Activated naive CD8-positive, alpha-beta T cell treated with anti-CD3 and anti-CD28 coated beads, Interleukin-2, amount 10 ng/mL, durations not matched to agents 7 days and 5 days (primary cell): ENCODE data around the gene POU6F2. TPM values are rescaled to one million over a fixed set of nuclear protein-coding genes. Genes with fewer than 3 reads are reported as not detected.

Experiments
- ATAC-seq: fragments of 150-1000 bp; cut with Tn5 transposase; one replicate; pipeline ENCODE4 v1.10.0; 2021; ENCODE audit warnings: low read depth, moderate library complexity
- POLR2A ChIA-PET: fragments of 350-600 bp; sonication (Branson Sonifier 250); formaldehyde crosslinking; loops from one replicate; lab custom pipeline; 2021; ENCODE audit warnings: antibody characterized with exemption; lab: Charles Lee
- DNase-seq: peaks from one replicate; pipeline ENCODE4 v3.0.0; 2021
- H3K27ac Mint-ChIP-seq: one replicate; pipeline ENCODE4 v1.8.0; 2022; ENCODE audit warnings: mild to moderate bottlenecking, mixed read lengths
- H3K27me3 Mint-ChIP-seq: one replicate; pipeline ENCODE4 v1.8.0; 2022; ENCODE audit warnings: mild to moderate bottlenecking, moderate library complexity, mixed read lengths
- H3K36me3 Mint-ChIP-seq: one replicate; pipeline ENCODE4 v1.8.0; 2021; ENCODE audit warnings: mild to moderate bottlenecking, mixed read lengths
- H3K4me1 Mint-ChIP-seq: one replicate; pipeline ENCODE4 v1.8.0; 2021; ENCODE audit warnings: mixed read lengths
- H3K4me3 Mint-ChIP-seq: one replicate; pipeline ENCODE4 v1.8.0; 2022; ENCODE audit warnings: mild to moderate bottlenecking, moderate library complexity, mixed read lengths
- H3K9me3 Mint-ChIP-seq: one replicate; pipeline ENCODE4 v1.8.0; 2021; ENCODE audit warnings: mixed read lengths
- total RNA-seq, 2 experiments: library from RNA; stranded (reverse); gene quantifications; one replicate each; pipeline ENCODE4 v1.2.3, GENCODE V29; 2021

Gene POU6F2
- total RNA-seq, 2 experiments from 2014 or later, result 0.19 to 0.20 TPM

DNA sequence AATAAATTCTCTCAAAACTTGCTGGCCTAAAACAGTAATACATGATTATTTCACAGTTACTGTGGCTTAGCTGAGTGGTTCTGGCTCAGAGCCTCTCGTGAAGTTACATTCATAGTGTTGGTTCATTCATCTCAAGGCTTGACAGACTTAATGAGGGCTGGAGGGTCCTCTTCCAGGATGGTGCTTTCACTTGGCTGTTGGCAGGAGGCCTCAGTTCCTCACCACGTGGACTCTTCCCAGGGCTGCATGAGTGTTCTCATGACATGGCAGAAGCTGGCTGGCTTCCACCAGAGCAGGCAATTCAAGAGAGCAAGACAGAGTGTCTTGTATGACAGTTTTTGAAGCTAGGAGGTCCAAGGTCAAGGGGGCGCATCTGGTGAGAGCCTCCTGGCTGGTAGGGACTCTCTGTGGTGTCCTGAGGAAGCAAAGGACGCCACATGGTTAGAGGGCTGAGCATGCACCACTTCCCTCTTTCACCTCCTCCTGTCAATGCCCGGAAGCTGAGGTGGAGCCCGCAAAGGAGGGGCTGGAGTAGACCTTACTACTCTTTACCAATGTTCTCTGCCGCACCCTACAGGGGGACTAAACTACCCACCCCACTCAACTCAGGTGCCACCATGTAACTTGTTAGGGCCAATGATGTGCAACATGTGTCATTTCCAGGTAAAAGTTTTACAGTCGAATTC, 530.3 kb downstream of the POU6F2 start:
- ATAC-seq, result peak; percentile 76
- DNase-seq, result no peak
- peak overlapping the region; percentile 21 for H3K27ac Mint-ChIP-seq
- POLR2A ChIA-PET, result no interaction called here
- H3K36me3 Mint-ChIP-seq, result no peaks in the 10 kb centered on the region
- H3K4me1 Mint-ChIP-seq, result peaks cover 20% of the 10 kb centered on the region
- no peaks in the 10 kb centered on the region for H3K9me3 Mint-ChIP-seq
- H3K27me3 Mint-ChIP-seq, result peaks cover 6% of the 10 kb centered on the region
- H3K4me3 Mint-ChIP-seq, result no peak overlapping the region

DNA sequence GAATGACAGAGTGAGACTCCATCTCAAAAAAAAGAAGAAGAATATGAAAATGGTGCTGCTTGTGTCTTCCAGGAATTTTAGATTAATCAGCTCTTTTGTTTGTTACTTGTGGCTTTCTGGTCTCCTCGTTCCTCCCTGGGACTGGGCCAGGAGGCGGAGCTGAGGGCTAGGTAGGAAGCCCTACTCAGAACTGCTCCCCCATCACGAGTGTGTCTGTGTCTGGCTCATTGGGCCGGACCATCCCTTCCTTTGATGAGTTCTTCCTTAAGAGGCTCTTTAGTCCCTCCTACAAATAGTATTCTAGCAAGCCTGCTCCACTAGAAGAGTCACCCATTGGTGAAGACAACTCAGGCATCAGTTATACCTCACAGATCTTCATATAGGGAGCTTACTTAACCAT, 531.7 kb downstream of the POU6F2 start:
- Mint-ChIP-seq H3K27me3 (peaks cover 3% of the 10 kb centered on the region), H3K4me1 (peaks cover 20% of the 10 kb centered on the region), H3K4me3 (no peak overlapping the region), H3K27ac (no peak overlapping the region), H3K36me3 (no peaks in the 10 kb centered on the region), H3K9me3 (no peaks in the 10 kb centered on the region)
- POLR2A ChIA-PET, result no interaction called here
- ATAC-seq, result no peak
- DNase-seq, result no peak

DNA sequence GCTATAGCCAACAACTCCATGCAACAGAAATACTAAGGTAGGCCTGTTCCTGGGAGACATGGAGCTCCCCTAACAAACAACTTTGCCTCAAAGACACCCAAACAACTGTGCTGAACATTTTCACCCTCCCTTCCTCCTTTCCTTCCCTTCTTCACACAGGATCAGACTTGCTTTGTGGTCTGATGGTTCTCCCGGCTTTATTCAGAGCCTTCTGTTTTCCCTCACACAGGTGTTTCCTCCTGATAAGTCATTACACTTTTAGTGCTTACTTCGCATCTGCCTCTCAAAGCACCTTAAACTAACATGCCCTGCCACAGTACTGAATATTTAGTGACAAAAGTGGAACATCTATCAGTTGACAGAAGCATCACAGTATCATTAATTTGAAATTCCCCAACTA, 532.2 kb downstream of the POU6F2 start:
- ATAC-seq, result no peak
- no peaks in the 10 kb centered on the region for H3K9me3 Mint-ChIP-seq
- POLR2A ChIA-PET, result no interaction called here
- peaks cover 20% of the 10 kb centered on the region for H3K4me1 Mint-ChIP-seq
- H3K4me3 Mint-ChIP-seq, result no peak overlapping the region
- DNase-seq, result no peak
- no peaks in the 10 kb centered on the region for H3K36me3 Mint-ChIP-seq
- H3K27me3 Mint-ChIP-seq, result peaks cover 3% of the 10 kb centered on the region
- no peak overlapping the region for H3K27ac Mint-ChIP-seq

DNA sequence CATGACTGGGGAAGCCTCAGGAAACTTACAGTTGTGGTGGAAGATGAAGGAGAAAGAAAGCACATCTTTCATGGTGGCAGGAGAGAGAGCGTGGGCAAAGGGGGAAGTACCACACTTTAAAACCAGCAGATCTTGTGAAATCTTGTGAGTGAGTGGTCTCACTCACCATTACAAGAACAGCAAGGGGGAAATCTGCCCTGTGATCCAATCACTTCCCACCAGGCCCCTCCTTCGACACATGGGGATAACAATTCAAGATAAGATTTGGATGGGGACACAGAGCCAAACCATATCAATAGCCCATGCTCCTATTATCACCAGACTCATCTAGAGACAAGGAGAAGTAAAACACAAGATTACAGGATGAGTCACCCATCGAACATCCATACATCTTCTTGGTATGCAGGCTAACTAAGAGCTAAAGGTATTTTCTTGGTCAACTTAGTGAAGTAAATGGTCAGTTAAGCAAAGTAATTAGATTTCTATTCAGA, 533.2 kb downstream of the POU6F2 start:
- Mint-ChIP-seq H3K4me1 (peaks cover 20% of the 10 kb centered on the region), H3K27me3 (peaks cover 3% of the 10 kb centered on the region), H3K27ac (no peak overlapping the region), H3K9me3 (no peaks in the 10 kb centered on the region), H3K4me3 (no peak overlapping the region), H3K36me3 (no peaks in the 10 kb centered on the region)
- ATAC-seq (no peak), DNase-seq (no peak)
- POLR2A ChIA-PET, result no interaction called here

DNA sequence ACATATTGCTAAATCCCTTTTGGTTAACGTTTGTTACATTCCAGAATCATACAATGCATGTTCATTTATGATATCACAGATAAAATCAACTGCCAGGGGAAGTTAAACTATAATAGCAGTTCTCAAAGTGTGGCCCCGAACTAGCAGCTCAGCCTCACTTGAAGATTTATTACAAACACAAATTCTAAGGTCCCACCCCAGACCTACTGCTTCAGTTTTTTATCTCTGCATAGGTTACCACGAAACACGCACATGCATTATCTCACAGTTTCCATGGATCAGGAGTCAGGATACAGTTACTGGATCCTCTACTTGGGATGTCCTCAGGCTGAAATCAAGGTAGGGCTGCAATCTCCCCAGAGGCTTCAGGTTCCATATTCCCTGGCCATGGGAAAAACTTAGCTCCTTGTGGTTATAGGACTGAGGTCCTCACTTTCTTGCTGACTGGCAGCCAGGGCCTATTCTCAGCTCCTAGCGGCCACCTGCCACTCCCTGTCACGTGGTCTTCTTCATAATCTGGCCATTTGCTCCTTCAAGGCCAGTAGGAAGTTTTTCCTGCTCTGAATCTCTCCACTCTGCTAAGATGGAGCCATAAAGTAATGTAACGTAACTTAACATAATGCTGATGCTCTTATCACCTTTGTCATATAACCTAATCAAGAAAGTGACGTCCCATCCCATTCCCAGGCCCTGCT, 538.0 kb downstream of the POU6F2 start:
- DNase-seq (no peak), ATAC-seq (no peak)
- H3K9me3 Mint-ChIP-seq, result no peaks in the 10 kb centered on the region
- no peak overlapping the region for H3K4me3 Mint-ChIP-seq
- no peak overlapping the region for H3K27ac Mint-ChIP-seq
- POLR2A ChIA-PET, result no interaction called here
- H3K4me1 Mint-ChIP-seq, result peaks cover 2% of the 10 kb centered on the region
- H3K27me3 Mint-ChIP-seq, result peaks cover 12% of the 10 kb centered on the region
- no peaks in the 10 kb centered on the region for H3K36me3 Mint-ChIP-seq

DNA sequence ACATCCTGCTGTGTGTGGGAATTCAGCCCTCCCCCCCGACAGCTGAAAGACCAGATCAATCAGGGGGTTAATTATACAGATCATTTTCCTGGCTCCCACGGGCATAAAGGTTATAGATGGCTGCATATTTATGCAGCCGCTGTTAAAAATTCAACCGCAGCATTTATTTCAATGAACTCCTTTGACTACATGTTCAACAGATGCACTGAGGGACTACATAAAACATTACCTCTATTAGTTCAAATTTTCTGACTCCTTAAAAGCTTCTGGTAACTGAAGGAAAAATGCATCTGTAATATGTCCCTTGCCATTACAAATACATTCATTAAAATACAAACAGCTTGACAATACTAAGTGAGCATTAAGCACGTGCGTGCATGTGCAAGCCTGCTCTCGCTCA, 538.8 kb downstream of the POU6F2 start:
- Mint-ChIP-seq H3K4me3 (no peak overlapping the region), H3K27me3 (peaks cover 14% of the 10 kb centered on the region), H3K4me1 (peaks cover 2% of the 10 kb centered on the region), H3K27ac (no peak overlapping the region), H3K9me3 (no peaks in the 10 kb centered on the region), H3K36me3 (no peaks in the 10 kb centered on the region)
- POLR2A ChIA-PET, result no interaction called here
- ATAC-seq (no peak), DNase-seq (no peak)

DNA sequence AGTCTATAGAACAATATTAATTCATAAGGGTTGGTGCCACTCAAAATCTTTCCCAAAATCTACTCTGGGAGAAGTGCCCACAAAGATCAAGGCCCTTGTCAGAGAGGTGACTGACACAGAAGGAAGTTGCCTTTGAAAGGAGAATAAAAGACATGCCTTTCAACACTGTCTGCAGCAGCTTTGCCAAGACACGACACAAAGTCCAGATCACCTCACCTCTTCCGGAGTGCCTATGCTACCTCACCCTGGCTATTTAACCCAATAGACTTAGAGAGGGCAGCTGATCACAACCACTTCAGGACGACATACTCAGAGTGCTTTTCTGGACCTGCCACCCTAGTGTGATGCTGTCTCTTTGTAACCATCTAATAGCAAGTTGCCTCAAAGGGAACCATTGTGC, 539.5 kb downstream of the POU6F2 start:
- POLR2A ChIA-PET, result no interaction called here
- no peak overlapping the region for H3K27ac Mint-ChIP-seq

More for the DNA sequence above, 539.5 kb downstream of the POU6F2 start:
- Mint-ChIP-seq H3K9me3 (no peaks in the 10 kb centered on the region), H3K27me3 (peaks cover 19% of the 10 kb centered on the region), H3K36me3 (no peaks in the 10 kb centered on the region), H3K4me3 (no peak overlapping the region), H3K4me1 (peaks cover 2% of the 10 kb centered on the region)
- DNase-seq (no peak), ATAC-seq (no peak)

Other genes with a start within 250 kb of the POU6F2 start
- 10 to 100 TPM; 61.7 to 65.3 TPM for gene VPS41, start 68.7 kb upstream of the POU6F2 start, total RNA-seq